GM21723 (cell line): Measurements from ENCODE around the gene OOSP4A.

Experiments
- ATAC-seq: cut with Tn5 transposase; IDR thresholded peaks from one replicate; pipeline ENCODE4 v1.9.1; 2021; ENCODE audit warnings: mild to moderate bottlenecking, moderate library complexity; ENCODE audit not compliant: unreplicated experiment

OOSP4A gene

DNA sequence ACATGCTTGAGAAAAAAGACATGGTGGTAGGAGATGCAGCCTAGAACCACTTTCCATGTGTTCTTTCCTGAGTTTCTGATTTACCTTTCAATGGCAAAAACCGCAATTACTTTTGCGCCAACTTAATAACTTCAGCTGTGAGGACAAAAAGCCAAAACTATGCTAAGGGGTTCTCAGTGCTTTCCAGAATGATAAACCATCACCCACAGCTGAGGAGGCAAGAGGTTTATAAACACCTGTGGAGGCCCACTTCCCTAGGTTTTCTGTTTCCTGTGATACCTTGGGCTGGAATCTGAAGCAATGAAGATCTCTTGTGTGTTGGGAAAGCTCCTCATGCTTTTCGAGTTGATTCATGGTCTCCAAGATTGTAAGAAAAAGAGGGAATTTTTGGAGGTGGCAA, at the start of gene OOSP4A:
TSS of gene OOSP4A (plus strand) at position 301 of the 400 bp plus-strand sequence. CDS start at position 301, 0 bp downstream.
- no peak for ATAC-seq

DNA sequence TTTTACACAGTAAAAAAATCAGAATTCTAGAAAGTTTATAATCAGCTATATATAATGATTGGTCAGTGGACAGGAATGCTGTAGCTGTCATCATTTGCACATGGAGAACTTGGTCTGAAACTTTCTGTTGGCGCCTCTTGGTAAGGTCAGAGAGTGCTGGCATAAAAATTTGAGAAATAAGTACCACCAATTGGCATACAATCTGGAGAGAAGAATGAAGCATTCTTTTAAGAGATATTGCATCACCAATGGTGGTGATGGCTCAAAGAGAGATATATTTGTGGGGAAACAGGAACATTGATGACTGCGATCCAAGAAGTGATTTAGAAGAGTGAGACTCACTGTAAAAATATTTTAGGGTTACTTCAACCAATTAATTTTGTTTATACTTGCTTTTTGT, 45.4 kb upstream of the OOSP4A start:
- no peak for ATAC-seq

DNA sequence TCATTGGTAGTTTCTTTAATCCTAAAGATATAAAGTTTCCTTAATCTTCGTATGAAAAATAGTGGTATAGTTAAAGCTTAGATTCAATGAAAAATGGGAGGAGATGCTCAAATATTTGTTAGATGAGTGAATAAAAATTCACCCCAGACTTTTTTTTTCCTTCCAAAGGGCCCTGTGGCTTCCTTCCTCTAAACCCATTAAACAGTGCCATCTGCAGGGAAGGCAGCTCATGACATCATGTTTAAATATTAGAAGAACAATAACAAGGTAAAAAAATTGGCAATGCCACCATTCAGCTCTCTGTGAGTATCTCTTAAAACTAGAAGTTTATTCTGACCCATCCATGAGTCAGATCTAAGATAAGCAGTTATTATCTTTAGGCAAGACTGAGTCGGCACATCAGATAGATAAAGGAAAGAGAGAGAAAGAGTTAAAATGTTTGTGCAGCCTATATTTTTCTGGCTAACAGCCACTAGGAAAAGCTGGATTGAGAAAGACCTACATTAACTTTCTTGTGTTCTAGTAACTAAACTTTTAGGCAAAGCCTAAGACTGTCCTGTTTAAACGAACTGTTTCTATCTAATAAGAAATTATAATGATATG, 44.7 kb upstream of the OOSP4A start:
- no peak for ATAC-seq

DNA sequence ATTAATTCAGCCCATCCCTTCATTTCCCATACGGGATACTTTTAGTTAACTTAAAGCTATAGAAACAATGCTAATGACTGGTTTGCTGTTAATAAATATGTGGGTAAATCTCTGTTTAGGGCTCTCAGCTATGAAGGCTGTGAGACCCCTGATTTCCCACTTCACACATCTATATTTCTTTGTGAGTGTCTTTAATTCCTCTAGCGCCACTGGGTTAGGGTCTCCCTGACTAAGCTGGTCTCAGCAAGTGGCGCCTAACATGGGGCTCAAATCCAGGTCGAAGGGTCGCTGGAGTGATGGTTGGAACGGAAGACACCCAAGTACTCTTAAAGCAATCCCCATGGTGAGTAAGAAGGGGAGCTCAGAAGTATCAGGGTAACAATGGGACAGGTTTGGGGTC, 40.0 kb upstream of the OOSP4A start:
- ATAC-seq: no peak

DNA sequence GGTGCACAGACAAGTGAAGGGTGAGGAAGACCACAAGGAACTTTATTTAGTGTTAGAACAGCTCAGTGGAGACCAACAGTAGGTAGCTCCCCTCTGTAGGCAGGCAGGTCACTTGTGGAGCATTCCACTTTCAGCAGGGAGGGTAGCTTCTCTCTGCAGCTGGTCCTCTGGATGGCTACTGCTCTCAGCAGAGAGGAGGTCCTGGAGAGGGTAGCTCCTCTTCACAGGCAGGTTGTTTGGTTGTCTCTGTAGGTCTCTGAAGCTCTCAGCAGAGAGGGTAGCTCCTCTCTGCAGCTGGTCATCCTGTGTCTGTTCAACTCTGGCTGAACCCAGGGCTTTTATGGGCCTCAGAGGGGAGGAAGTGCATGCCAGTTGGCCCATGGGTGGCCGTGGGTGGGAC, 32.1 kb upstream of the OOSP4A start:
- no peak for ATAC-seq

DNA sequence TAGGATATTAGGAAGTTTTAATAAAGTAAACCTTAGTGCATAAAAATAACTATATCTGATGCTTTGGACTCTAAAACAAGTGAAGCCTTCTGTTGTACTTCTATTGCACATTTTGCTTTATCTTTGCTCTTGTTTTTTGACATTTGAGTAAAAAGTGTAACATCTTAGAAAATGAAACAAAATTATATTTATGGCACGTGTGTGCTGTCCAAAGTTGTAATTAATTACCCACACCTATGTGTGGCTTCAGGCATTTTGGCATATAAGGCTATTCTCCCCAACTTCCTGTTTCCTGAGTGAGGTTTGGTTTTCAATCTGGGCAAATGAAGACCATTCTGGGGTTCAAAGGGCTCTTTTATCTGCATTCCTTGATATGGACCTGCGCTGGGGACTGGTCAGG, 25.7 kb upstream of the OOSP4A start, which contains the start of gene OOSP1:
TSS of gene OOSP1 (plus strand) at position 301 of the 400 bp plus-strand sequence. CDS start at position 324, 23 bp downstream.
- ATAC-seq: no peak

DNA sequence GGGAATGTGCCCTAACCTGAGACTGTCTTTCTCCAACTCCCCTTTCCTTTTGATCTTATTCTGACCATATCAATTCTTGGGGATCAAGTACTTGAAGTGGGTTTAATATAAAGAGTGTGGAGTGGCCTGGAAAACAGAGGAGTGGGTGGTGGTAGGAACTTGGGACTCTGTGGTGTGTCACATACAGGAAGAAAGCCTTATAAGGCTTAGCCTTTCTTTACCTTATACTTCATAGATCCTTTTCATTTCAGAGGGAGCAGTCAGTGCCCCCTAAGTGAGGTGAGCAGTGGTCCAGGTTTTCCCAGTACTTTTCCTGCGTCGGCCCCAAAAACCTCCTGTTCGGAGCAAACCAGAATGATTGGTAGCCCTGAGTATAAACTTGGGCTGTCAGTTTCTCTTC, 25.1 kb upstream of the OOSP4A start:
- ATAC-seq: no peak

DNA sequence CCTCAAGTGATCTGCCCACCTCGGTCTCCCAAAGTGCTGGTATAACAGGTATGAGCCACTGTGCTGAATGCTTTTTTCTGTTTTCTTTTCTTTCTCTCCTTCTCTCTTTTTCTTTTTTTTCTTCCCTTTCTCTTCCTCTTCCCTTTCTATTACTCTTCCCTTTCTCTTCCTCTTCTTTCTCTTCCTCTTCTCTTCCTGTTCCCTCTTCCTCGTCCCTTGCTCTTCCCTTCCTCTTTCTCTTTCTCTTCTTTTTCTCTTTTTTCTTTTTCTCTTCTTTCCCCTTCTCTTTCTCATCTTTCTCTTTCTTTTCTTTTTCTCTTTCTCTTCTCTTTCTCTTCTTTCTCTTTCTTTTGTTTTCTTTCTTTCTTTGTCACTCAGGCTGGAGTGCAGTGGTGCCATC, 24.4 kb upstream of the OOSP4A start:
- ATAC-seq: no peak

DNA sequence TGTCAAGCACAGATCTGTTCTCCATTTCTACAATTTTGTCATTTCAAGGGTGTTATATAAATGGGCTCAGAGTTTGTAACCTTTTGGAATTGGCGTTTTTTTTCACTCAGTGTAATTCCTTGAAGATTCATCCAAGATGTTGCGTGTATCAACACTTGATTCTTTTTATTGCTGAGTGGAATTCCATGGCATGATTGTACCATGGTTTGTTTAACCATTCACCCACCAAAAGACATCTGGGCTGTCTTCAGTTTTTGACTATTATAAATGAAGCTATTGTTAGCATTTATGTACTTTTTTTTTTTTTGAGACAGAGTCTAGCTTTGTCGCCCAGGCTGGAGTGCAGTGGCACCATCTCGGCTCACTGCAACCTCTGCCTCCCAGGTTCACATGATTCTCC, 22.7 kb upstream of the OOSP4A start:
- no peak for ATAC-seq

DNA sequence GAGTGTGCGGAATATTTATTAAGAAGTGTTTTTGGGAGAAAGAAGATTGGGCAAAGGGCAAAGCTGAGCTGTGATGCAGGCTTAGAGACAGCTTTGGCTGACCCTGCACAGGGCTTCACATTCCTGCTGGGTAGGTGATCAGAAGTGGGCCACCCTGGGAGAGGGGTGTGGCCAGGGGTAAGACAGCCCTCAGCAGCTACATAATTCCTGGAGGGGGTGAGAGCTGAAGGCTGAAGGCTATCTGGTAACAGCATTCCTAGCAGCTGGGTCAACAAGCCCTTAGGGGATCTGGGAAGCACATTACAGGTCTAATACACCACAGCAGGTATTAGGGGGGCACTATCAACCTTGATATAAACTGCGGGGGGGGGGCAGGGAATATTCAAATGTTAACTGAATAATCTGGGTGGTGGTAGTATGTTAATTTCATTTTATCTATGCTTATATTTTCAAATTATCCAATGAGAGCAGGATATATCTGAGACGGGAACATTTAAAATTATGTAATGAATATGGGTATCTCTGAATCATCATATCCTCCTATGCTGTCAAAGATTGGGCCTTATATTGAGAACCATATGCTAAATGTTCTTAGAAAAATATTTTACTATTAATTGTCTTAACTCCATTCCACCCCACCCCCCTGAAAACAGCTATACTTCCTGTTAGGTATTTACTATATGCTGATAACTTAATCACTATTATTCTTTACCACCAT, 19.7 kb upstream of the OOSP4A start:
- ATAC-seq: no peak

DNA sequence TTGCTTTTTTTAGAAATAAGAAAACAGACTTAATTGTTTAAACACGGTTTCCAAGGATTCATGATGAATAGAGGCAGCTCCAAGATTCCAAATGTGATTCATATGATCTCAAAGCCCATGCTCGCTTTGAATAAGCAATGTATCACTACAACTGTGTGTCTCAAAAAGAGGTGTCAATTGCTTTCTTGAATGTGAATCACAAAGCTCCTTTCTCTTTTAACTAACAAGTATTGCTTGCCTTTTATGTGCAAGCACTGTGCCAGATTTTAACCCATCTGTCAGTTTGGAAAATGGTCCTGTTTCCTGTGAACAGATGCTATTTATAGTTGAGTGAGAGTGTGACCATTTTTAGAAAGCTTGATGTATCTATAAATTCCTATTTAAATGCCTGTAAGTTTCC, 19.1 kb upstream of the OOSP4A start:
- no peak for ATAC-seq

DNA sequence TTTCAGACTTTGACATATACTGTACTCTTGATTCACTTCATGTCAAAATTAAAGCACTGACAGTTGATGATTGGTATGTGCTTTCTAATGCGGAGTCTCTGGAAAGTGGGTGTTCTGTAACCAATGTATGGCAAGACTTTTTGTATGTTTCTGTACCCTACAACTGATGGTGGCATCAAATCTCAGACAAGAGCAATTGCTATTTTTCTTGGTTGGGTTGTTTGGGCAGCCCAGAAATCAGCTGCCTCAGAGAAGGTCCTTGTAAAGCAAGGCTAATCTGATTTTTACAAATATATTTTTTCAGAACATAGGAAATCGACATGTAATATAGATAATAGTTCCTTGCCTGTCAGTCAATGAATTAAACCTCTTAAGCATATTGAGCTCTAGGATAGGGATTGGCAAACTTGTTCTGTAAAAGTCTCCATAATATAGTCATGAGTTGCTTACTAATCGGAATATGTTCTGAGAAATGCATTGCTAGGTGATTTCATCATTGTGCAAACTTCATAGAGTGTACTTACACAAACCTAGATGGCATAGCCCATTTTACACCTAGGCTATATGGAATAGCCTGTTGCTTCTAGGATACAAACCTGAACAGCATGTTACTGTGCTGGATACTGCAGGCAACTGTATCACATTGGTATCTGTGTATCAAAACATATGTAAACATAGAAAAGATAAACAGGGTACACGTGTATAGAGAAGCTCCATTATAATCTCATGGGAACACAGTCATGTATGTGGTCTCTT, 10.2 kb upstream of the OOSP4A start:
- ATAC-seq: no peak

DNA sequence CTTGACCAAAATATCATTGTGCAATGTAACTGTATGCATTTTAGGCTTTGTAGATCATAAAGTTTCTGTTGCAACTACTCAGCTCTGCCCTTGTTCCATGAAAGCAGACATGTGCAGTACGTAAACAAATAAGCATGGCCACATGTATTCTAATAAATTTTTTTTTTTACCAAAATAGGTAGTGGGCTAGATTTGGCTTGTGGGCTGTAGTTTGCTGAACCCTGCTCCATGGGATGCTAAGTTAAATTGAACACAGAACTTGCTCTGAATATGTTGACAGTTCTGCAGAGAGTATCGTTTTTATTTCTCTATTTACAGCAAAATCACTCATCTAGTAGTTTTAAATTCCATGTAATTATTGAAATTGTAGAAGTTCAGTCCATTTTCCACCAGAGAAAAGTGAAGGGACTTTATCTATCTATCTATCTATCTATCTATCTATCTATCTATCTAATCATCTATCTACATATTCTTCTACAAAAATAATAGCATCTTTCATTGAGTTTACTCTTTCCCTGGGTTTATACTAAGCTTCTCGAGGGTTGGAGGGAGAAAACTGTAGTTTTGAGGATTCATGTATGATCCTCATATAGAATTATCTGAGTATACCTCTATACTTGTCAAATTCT, 9.5 kb upstream of the OOSP4A start:
- no peak for ATAC-seq

DNA sequence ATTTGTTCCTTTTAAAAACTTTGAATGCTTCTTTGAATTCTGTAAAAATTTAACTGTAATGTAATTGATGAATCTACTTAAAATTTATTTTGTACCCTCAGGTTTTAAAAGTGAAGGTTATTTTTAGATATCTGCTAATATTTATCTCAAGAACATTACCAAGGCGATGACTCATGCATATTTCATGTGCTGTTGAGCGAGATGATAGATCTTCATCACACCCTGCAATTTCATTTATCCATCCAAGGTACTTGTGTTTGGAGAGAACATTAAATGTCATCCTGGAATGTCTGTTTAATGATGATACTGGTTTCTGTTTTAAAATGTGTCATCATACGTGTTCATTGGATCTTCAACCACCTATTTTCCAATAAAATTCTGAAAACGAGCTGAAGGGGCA, 6.7 kb upstream of the OOSP4A start:
- no peak for ATAC-seq

DNA sequence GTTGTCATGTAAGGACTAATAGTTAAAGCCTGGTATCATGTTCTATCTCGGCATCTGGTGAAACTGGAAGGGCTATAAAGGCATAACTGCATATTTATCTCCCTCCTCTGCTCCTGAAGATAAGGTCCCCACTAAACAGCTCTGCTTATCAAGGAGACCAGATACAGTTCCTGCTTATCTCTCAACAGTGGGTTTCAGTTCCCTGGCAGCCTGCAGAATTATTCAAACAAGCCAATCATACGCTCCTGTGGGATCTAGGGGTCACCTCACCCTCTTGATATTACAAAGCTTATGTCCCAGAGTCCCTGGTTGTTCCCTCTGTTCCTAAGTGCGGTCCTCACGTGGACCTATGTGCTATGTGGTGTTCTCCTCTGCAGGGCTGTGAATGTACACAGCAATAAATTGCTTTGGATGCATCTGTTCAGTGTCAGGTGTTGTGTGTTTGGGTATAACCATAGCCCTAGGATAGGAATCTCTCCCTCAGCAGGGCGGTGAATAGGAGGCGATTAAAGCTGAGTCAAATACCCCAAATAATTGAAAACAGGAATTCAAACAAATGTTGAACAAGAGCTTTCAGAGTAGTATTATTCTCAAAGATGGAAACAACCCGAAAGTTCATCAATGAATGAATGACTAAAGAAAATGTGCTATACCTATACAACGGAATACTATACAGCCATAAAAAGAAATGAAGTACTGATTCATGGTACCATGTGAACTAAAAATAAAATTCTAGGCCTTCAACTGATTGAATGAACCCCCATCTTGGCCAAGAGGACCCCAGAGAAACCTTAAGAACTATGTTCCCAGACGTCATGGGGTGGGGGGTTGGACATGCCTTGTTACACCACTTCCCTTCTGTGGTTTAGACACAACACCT, 3.1 kb upstream of the OOSP4A start:
- ATAC-seq: no peak

DNA sequence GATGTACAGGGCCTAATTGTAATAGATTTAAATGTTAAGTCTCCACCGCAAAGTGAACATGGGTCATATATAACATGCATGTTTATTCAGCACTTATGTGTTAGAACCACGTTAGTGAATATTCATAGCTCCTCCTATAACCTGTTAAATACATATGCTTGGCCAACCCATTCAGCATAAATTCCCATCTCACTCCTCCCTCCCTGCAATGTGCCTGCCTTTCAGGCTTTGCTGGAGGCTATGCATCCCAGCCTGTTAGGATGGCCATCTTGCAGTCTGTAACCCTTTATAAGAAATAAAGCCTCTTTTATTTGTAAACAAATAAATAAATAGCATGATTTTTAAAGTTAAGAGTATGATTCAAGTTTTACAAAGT, 1.7 kb upstream of the OOSP4A start:
- ATAC-seq: no peak

DNA sequence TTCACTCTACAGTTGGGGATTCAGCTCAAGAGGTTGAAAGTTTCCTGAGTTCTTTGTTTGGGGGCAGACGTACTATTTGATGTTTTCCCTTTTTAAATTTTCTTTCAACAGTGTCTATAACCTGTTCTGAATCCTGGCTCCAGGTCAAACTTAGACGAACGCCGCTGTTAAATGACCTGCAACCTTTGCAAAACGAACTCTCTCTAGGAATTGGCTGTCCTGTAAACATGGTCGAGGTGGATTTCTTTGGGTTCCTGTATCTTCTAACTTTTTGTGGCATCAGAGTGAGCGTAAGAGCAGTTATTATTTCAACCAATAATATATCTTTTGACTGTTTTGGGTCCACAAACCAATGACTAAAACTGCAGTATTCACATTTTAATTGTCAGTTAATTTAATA, 1.6 kb downstream of the OOSP4A start:
- ATAC-seq: no peak

DNA sequence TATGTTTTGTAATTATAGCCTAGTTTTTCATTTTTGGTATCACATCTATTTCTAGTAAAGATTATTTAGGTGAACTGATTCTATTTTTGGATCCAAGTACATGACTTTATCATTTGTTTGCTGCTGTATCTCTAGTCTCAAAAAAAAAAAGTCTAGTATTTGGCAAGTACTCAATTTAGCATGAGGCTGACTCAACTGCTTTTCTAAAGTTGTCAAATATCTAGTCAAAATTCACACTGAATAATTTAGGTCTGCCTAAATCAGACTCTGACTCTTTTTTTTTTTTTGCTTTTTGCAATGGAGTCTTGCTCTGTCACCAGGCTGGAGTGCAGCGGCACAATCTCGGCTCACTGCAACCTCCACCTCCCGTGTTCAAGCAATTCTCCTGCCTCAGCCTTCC, 2.4 kb downstream of the OOSP4A start:
- ATAC-seq: no peak

DNA sequence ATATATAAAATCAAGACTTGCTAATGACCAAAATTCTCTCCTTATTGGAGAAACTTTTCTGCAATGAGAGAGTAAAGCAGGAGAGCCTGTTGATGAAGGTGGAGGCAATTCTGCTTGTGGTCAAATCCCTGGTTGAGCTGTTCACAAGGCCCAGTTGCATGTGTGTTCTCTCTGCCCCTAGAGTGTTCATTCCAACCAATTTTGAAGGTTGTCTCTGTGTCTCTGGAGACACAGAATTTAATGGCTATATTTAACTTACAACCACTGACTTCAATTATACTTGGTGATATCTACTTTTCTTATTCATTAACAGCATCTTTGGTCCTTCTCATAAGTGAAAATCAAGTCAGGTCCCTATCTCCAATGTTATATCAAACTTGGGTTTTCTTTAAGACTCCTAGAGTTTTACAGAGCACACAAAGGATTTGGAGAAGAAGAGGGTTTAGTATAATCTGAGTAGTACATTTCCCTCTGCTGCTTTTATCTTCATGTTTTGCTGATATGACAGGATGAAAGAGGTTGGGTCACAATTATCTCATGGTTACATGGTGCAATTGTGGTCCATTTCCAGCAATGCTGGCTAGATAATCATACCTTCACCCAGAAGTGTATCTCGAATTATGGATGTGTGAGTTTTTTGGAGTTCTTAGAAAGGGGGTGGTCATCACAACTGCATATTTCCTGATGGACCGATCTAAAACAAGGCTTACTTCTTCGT, 4.0 kb downstream of the OOSP4A start:
- ATAC-seq: no peak

DNA sequence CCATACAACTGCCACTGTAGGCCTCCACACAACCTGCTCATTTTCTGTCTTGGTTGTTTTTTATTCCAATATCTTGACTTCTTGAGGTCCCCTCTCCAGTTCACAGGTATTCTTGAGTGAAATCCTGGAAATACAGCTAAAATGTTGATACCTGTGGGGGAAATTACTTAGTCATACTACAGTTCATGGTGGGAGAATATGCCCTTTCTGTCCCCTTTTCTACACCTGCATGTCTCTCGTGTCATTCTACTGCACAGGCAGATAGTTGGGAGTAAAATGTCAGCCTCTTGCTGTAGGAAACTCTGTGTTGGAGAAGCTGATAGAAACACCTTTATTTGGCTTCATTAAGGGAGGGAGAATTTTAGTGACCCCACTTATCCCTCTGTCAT, 4.6 kb downstream of the OOSP4A start:
- ATAC-seq: no peak
